PC-9 (cell line): ENCODE results near the gene OPN1MW2. TPM values are rescaled to one million over a fixed set of nuclear protein-coding genes. Genes with fewer than 3 reads are reported as not detected.
"Not testable (repeated sequence)": the region's sequence is repeated elsewhere in the genome, so short reads cannot be mapped to it uniquely, and the experiment has no call there.

Source experiments
- BruUV-seq: library from RNA; stranded (reverse); fragments of 400-500 nt; replicated peaks from 2 replicates; lab custom pipeline; 2021; lab: Mats Ljungman, UMichigan
- CTCF ChIA-PET: fragments of 300-600 bp; sonication (Branson Sonifier 250); formaldehyde crosslinking; loops from one replicate; lab custom pipeline; 2022; ENCODE audit warnings: antibody characterized with exemption; lab: Charles Lee
- POLR2A ChIA-PET: fragments of 300-600 bp; sonication (Branson Sonifier 250); formaldehyde crosslinking; loops from one replicate; lab custom pipeline; 2022; ENCODE audit warnings: antibody characterized with exemption; ENCODE audit not compliant: unreplicated experiment; lab: Charles Lee
- DNase-seq, 2 experiments: peaks; one replicate each; pipeline versions ENCODE4 v3.0.0 to v3.0.0-alpha.2; 2015 to 2022; ENCODE audit warnings: mixed read lengths in 1 of 2
- H2AFZ ChIP-seq: fragments of 200-600 bp; sonication (generic); 2 replicates; pipeline ENCODE4 v1.8.1; 2017; ENCODE audit warnings: antibody characterized with exemption
- H3F3A ChIP-seq: fragments of 200-600 bp; sonication (generic); 2 replicates; pipeline ENCODE4 v1.8.1; 2017; ENCODE audit warnings: antibody characterized with exemption, mild to moderate bottlenecking, low read depth; ENCODE audit not compliant: insufficient read depth
- H3K27ac ChIP-seq: fragments of 200-600 bp; sonication (generic); 2 replicates; pipeline ENCODE4 v1.6.1; 2016; ENCODE audit warnings: mixed run types
- H3K27me3 ChIP-seq: fragments of 200-600 bp; sonication (generic); 2 replicates; pipeline ENCODE4 v1.6.1; 2016; ENCODE audit warnings: low read depth, mixed run types; ENCODE audit not compliant: insufficient read depth
- H3K36me3 ChIP-seq: fragments of 200-600 bp; sonication (generic); 2 replicates; pipeline ENCODE4 v1.6.1; 2016; ENCODE audit warnings: low read depth, mixed run types
- H3K4me1 ChIP-seq: fragments of 200-600 bp; sonication (generic); replicated peaks from 2 replicates; pipeline ENCODE4 v1.6.1; 2016; ENCODE audit warnings: mixed run types; ENCODE audit not compliant: insufficient read depth
- H3K4me2 ChIP-seq: fragments of 200-600 bp; sonication (generic); 2 replicates; pipeline ENCODE4 v1.6.1; 2017; ENCODE audit warnings: mixed run types
- H3K4me3 ChIP-seq: fragments of 200-600 bp; sonication (generic); 2 replicates; pipeline ENCODE4 v1.6.1; 2016; ENCODE audit warnings: mixed run types
- H3K79me2 ChIP-seq: fragments of 200-600 bp; sonication (generic); 2 replicates; pipeline ENCODE4 v1.6.1; 2017; ENCODE audit warnings: low read depth, mixed run types
- H3K9me2 ChIP-seq: fragments of 200-600 bp; sonication (generic); 2 replicates; pipeline ENCODE4 v1.8.1; 2017; ENCODE audit warnings: mild to moderate bottlenecking; ENCODE audit not compliant: insufficient read depth
- H3K9me3 ChIP-seq: fragments of 200-600 bp; sonication (generic); 2 replicates; pipeline ENCODE4 v1.8.1; 2016; ENCODE audit warnings: low read depth; ENCODE audit not compliant: insufficient read depth
- H4K20me1 ChIP-seq: fragments of 200-600 bp; sonication (generic); 2 replicates; pipeline ENCODE4 v1.8.1; 2017; ENCODE audit not compliant: insufficient read depth
- intact Hi-C: fragments of 100-400 bp; cut with micrococcal nuclease; formaldehyde crosslinking; loops from one replicate; pipeline ENCODE4 v1.10.0; 2022; ENCODE audit not compliant: unreplicated experiment
- total RNA-seq: library from RNA; stranded (reverse); gene quantifications from 2 replicates; pipeline ENCODE4 v1.2.3, GENCODE V29; 2021

Gene OPN1MW2
- total RNA-seq, 1 experiment from 2014 or later = not detected

DNA sequence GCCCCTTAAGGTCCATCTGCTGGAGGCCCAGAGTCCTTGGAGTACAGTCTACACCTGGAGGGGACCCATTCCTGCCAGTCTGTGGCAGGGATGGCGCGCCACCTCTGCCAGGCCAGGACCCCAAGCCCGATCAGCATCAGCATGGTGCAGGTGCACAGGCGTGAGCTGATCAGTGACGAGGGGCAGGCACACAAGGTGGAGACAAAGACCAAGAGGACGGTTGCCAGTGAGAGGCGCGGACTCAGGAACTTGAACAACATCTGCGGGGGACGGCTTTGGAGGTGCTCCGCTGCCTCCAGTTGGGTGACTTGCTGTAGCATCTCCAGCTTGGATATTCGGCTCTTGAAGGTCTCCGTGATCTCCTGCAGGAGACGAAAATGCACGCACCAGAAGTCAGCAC lies 23.1 kb upstream of the OPN1MW2 start:
- BruUV-seq, DNase-seq, H3K4me2 ChIP-seq, H2AFZ ChIP-seq, H3F3A ChIP-seq, H3K9me3 ChIP-seq, H3K9me2 ChIP-seq, H4K20me1 ChIP-seq, H3K79me2 ChIP-seq, intact Hi-C loops, POLR2A ChIA-PET, H3K4me1 ChIP-seq, CTCF ChIA-PET, H3K36me3 ChIP-seq, H3K4me3 ChIP-seq, H3K27ac ChIP-seq, H3K27me3 ChIP-seq: not testable (repeated sequence)

DNA sequence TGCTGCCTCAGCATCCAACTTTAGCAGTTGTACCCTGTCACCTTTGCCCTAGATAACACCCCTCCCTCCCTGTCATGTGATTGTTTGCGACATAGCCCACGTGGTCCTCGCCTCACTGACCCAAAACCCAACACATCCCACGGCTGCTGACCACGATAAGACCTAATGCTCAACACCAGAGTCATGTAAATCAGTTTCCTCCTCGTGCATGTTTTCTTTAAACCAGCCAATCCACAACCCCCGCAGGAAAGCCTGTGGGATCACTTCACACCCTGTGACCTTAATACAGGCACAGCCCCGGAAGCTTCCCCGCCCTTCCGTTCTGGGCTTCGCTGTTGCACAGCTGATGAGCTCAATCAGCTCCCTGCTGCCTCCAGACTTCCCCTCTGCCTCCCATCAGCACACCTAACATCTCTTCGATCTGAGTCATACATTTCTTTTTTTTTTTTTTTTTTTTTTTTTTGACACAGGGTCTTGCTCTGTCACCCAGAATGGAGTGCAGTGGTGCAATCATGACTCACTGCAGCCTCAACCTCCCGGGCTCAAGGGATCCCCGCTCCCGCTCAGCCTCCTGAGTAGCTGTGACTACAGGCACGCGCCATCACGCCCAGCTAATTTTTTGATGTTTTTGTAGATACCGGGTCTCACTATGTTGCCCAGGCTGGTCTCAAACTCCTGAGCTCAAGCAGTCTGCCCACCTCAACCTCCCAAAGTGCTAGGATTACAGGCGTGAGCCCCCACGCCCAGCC lies 9.7 kb upstream of the OPN1MW2 start:
- H3K9me2 ChIP-seq, DNase-seq, CTCF ChIA-PET, POLR2A ChIA-PET, H3K4me1 ChIP-seq, H3F3A ChIP-seq, H4K20me1 ChIP-seq, H3K36me3 ChIP-seq, H3K9me3 ChIP-seq, H3K79me2 ChIP-seq, intact Hi-C loops, H2AFZ ChIP-seq, H3K4me3 ChIP-seq, BruUV-seq, H3K27me3 ChIP-seq, H3K27ac ChIP-seq, H3K4me2 ChIP-seq: not testable (repeated sequence)

DNA sequence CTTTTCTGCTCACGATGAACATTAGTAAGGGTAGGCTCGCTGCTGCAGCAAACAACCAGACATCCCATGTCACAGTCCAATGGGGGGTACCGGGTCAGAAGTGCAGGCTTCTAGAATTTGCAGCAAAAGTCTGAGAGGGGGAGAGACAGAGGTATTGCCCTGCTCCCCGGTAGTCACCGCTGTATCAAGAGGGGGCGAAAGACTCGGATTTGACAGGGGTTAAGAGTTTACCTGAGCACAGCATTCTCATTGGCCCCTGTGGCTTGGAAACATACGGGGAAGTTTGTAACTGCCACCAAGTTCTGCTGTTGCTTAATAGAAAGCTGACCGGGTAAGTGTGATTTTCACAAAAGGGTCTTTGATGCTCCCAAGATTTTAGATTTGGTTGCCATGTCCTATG lies 8.5 kb upstream of the OPN1MW2 start:
- H3K9me3 ChIP-seq, H3K27me3 ChIP-seq, H3F3A ChIP-seq, BruUV-seq, H3K4me2 ChIP-seq, H3K79me2 ChIP-seq, POLR2A ChIA-PET, intact Hi-C loops, H4K20me1 ChIP-seq, CTCF ChIA-PET, H3K4me3 ChIP-seq, H3K36me3 ChIP-seq, H3K9me2 ChIP-seq, H2AFZ ChIP-seq, H3K27ac ChIP-seq, H3K4me1 ChIP-seq, DNase-seq: not testable (repeated sequence)

DNA sequence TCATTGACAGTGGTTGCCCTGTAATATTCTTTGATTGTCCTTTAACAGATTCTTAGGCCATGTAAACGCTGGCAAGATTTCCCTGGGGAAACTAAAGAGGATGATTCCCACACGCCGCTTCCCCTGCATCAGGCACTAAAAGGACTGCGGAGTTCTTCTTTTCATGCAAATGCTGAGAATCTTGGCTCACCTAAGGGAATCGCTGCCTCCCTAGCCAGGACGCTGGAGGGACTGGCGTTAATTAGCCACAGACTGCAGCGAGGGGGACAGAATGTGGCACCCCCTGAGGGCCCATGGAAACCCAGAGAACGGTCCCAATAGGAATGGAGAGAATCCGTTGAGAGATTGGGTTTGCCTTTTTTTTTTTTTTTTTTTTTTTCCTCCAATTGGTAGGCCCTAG lies 8.1 kb upstream of the OPN1MW2 start:
- H3K27ac ChIP-seq, H3K27me3 ChIP-seq, intact Hi-C loops, H3F3A ChIP-seq, DNase-seq, H3K36me3 ChIP-seq, H2AFZ ChIP-seq, H3K9me2 ChIP-seq, H3K9me3 ChIP-seq, H3K4me3 ChIP-seq, CTCF ChIA-PET, H3K4me2 ChIP-seq, H4K20me1 ChIP-seq, BruUV-seq, POLR2A ChIA-PET, H3K4me1 ChIP-seq, H3K79me2 ChIP-seq: not testable (repeated sequence)

- H3K4me1 ChIP-seq, H4K20me1 ChIP-seq, H2AFZ ChIP-seq, H3K27me3 ChIP-seq, H3K4me2 ChIP-seq, H3F3A ChIP-seq, H3K27ac ChIP-seq, CTCF ChIA-PET, H3K9me2 ChIP-seq, BruUV-seq, POLR2A ChIA-PET, H3K36me3 ChIP-seq, intact Hi-C loops, DNase-seq, H3K4me3 ChIP-seq, H3K79me2 ChIP-seq, H3K9me3 ChIP-seq: not testable (repeated sequence)
Observed at GRCh38 chrX:154225292-154225691, 5.7 kb downstream of the OPN1MW2 start.

DNA sequence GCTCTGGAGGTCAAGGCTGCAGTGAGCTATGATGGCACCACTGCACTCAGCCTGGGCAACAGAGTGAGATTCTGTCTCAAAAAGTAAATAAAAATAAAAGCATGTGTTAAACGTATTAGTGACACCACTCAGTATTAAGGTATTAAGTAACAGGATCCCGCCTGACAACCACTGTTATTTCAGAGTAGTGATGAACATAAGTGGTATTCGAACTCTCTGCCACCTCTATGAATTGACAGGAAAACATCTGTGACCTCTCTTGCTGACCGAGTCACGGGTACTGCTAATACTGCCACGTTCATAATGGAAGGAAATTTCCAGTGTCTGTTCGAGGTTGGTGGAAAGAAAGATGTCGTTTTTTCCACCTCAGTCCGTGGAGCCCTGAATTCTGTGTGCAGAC lies 7.2 kb downstream of the OPN1MW2 start:
- H3K9me2 ChIP-seq, H3K4me1 ChIP-seq, H4K20me1 ChIP-seq, BruUV-seq, H3K79me2 ChIP-seq, H3K27me3 ChIP-seq, POLR2A ChIA-PET, H3K36me3 ChIP-seq, H3K27ac ChIP-seq, intact Hi-C loops, H3F3A ChIP-seq, CTCF ChIA-PET, H3K9me3 ChIP-seq, H2AFZ ChIP-seq, H3K4me2 ChIP-seq, H3K4me3 ChIP-seq, DNase-seq: not testable (repeated sequence)

- CTCF ChIA-PET, intact Hi-C loops, H4K20me1 ChIP-seq, H3K4me2 ChIP-seq, POLR2A ChIA-PET, H3K9me3 ChIP-seq, H3K27ac ChIP-seq, H3K36me3 ChIP-seq, BruUV-seq, H3K79me2 ChIP-seq, H3K27me3 ChIP-seq, H3K9me2 ChIP-seq, H3K4me3 ChIP-seq, DNase-seq, H3F3A ChIP-seq, H3K4me1 ChIP-seq, H2AFZ ChIP-seq: not testable (repeated sequence)
Observed at GRCh38 chrX:154231443-154231842, 11.9 kb downstream of the OPN1MW2 start.
